Endothelial cell of umbilical vein (primary cell): Measurements from ENCODE around the gene SEMA4G. TPM values are rescaled to one million over a fixed set of nuclear protein-coding genes. Genes with fewer than 3 reads are reported as not detected.

Experiments
- BruUV-seq: library from RNA; stranded (reverse); fragments of 400-500 nt; replicated peaks from 2 replicates; lab custom pipeline; 2021; lab: Mats Ljungman, UMichigan
- CTCF ChIA-PET: fragments of 300-600, 350-600 bp; sonication (Branson Sonifier 250); formaldehyde crosslinking; loops from one replicate; lab custom pipeline; 2021; ENCODE audit warnings: antibody characterized with exemption, inconsistent platforms; lab: Charles Lee
- POLR2A ChIA-PET: fragments of 300-600, 350-600 bp; sonication (Branson Sonifier 250); formaldehyde crosslinking; loops from one replicate; lab custom pipeline; 2021; ENCODE audit warnings: antibody characterized with exemption, inconsistent platforms; lab: Charles Lee
- DNase-seq: peaks from one replicate; pipeline ENCODE4 v3.0.0-alpha.2; 2011; ENCODE audit warnings: low read depth, low spot score
- FAIRE-seq: peaks from 2 replicates; lab custom pipeline; 2011; peaks lifted over from hg19 to GRCh38; lab: Jason Lieb, UNC
- H2AFZ ChIP-seq: 2 replicates; pipeline ENCODE4 v1.6.0; 2012; ENCODE audit warnings: low read depth, low read length, control low read depth, inconsistent platforms
- H3K27ac ChIP-seq: 2 replicates; pipeline ENCODE4 v1.5.1; 2011; ENCODE audit warnings: low read depth, mild to moderate bottlenecking, control low read depth, low read length, moderate library complexity; ENCODE audit not compliant: insufficient read depth
- H3K27me3 ChIP-seq, 2 experiments: 2 replicates each; pipeline versions ENCODE4 v1.6.0 to v1.6.1; 2011; ENCODE audit warnings: low read length in 2 of 2, mixed read lengths in 1 of 2; ENCODE audit not compliant: control insufficient read depth in 2 of 2, insufficient read depth in 2 of 2
- H3K36me3 ChIP-seq, 2 experiments: 2 replicates in 1 of 2; 3 replicates in 1 of 2; pipeline ENCODE4 v1.5.1; 2011; ENCODE audit warnings: low read length in 2 of 2, mild to moderate bottlenecking in 1 of 2, moderate library complexity in 1 of 2; ENCODE audit not compliant: control insufficient read depth in 2 of 2, insufficient read depth in 2 of 2; ENCODE audit errors: extremely low read depth in 1 of 2
- H3K4me1 ChIP-seq: 3 replicates; pipeline ENCODE4 v1.5.1; 2011; ENCODE audit warnings: mild to moderate bottlenecking, low read length; ENCODE audit not compliant: control insufficient read depth, insufficient read depth; ENCODE audit errors: extremely low read depth
- H3K4me2 ChIP-seq: 2 replicates; pipeline ENCODE4 v1.6.1; 2011; ENCODE audit warnings: low read length, control low read depth, mixed read lengths; ENCODE audit not compliant: insufficient read depth
- H3K4me3 ChIP-seq, 3 experiments: fragments of 200-600 bp in 1 of 3; sonication (generic), shearing (Covaris generic) in 1 of 3; replicated peaks in 1 of 3; 2 replicates each; pipeline ENCODE4 v1.5.1; 2011 to 2016; ENCODE audit warnings: control low read depth in 3 of 3, low read length in 3 of 3, mild to moderate bottlenecking in 2 of 3, inconsistent platforms in 1 of 3, low read depth in 1 of 3, moderate library complexity in 1 of 3; ENCODE audit not compliant: insufficient read depth in 1 of 3
- H3K79me2 ChIP-seq: 2 replicates; pipeline ENCODE4 v1.6.0; 2012; ENCODE audit warnings: low read length, inconsistent platforms; ENCODE audit not compliant: control insufficient read depth, insufficient read depth
- H3K9ac ChIP-seq: replicated peaks from 2 replicates; pipeline ENCODE3; 2011; ENCODE audit warnings: low read length, control low read depth; ENCODE audit not compliant: insufficient read depth; ENCODE audit errors: extremely low read depth
- H3K9me1 ChIP-seq: replicated peaks from 3 replicates; pipeline ENCODE4 v1.6.0; 2011; ENCODE audit warnings: mild to moderate bottlenecking, low read length; ENCODE audit not compliant: control insufficient read depth, insufficient read depth; ENCODE audit errors: extremely low read depth
- H3K9me3 ChIP-seq: replicated peaks from 2 replicates; pipeline ENCODE4 v1.5.1; 2012; ENCODE audit warnings: low read length, inconsistent platforms; ENCODE audit not compliant: control insufficient read depth, insufficient read depth
- H4K20me1 ChIP-seq: replicated peaks from 2 replicates; pipeline ENCODE3; 2011; ENCODE audit warnings: mild to moderate bottlenecking, low read length; ENCODE audit not compliant: control insufficient read depth, insufficient read depth; ENCODE audit errors: extremely low read depth
- EZH2 ChIP-seq: IDR thresholded peaks from 2 replicates; pipeline ENCODE4 v1.6.1; 2012; ENCODE audit warnings: borderline replicate concordance, low read depth, mild to moderate bottlenecking, moderate library complexity, low read length, inconsistent platforms; ENCODE audit not compliant: severe bottlenecking
- FOS ChIP-seq: IDR thresholded peaks from 2 replicates; pipeline ENCODE4 v1.6.1; 2011; ENCODE audit warnings: mild to moderate bottlenecking, low read length, moderate library complexity, borderline replicate concordance; ENCODE audit not compliant: insufficient read depth
- GATA2 ChIP-seq: IDR thresholded peaks from 2 replicates; pipeline ENCODE4 v1.7.0; 2011; ENCODE audit warnings: low read depth, mild to moderate bottlenecking, moderate library complexity, mixed read lengths, low read length; ENCODE audit not compliant: insufficient read length, insufficient read depth
- JUN ChIP-seq: IDR thresholded peaks from 2 replicates; pipeline ENCODE4 v1.6.1; 2011; ENCODE audit warnings: borderline replicate concordance, low read depth; ENCODE audit not compliant: insufficient read length, insufficient read depth
- MYC ChIP-seq: IDR thresholded peaks from one replicate; pipeline ENCODE4 v1.6.1; 2011; ENCODE audit warnings: mild to moderate bottlenecking, low read depth, low read length
- POLR2A ChIP-seq: IDR thresholded peaks from 2 replicates; pipeline ENCODE4 v1.6.1; 2012; ENCODE audit warnings: low read depth, mild to moderate bottlenecking, control low read depth, low read length
- POLR2AphosphoS5 ChIP-seq: IDR thresholded peaks from 2 replicates; pipeline ENCODE4 v1.6.1; 2012; ENCODE audit warnings: low read depth, mild to moderate bottlenecking, control low read depth, low read length, moderate library complexity; ENCODE audit not compliant: insufficient read depth
- dilution Hi-C: fragments of 300-500 bp; cut with MboI; formaldehyde crosslinking; loops from one replicate; pipeline ENCODE4 v1.15.0; 2019; ENCODE audit warnings: low sequenced_read_pairs; ENCODE audit not compliant: extremely low pct_ligation_motif_present
- intact Hi-C: fragments of 100-400 bp; cut with micrococcal nuclease; formaldehyde crosslinking; loops from one replicate; pipeline ENCODE4 v1.10.0; 2022
- polyA plus RNA-seq, 4 experiments: library from polyadenylated mRNA; depleted of rRNA in 3 of 4; stranded (reverse) in 3 of 4; unstranded in 1 of 4; fragments of >200 nt; gene quantifications; 2 replicates each; pipeline versions ENCODE4 v1.2.1 to v1.2.3, GENCODE V29; 2011 to 2012; ENCODE audit warnings: missing spikeins in 1 of 4
- total RNA-seq: library from RNA; stranded (reverse); gene quantifications from 2 replicates; pipeline ENCODE4 v1.2.3, GENCODE V29; 2021
- TF ChIP-seq, protein P1 (sequence below): IDR thresholded peaks from 2 replicates; pipeline ENCODE4 v1.6.1; 2011; ENCODE audit not compliant: insufficient read depth, insufficient read length
- TF ChIP-seq, protein P2 (sequence below), 2 donors: IDR thresholded peaks; 1 replicate in 1 of 2; 2 replicates in 1 of 2; pipeline ENCODE4 v1.5.1; 2011; ENCODE audit warnings: low read length in 2 of 2, mild to moderate bottlenecking in 2 of 2, moderate library complexity in 2 of 2, control low read depth in 1 of 2, inconsistent platforms in 1 of 2, low read depth in 1 of 2; ENCODE audit not compliant: insufficient read depth in 1 of 2; ENCODE audit errors: extremely low read depth in 1 of 2

Gene SEMA4G
- total and polyA plus RNA-seq, 2 donors (not counting 3 experiments of a cell fraction or from before 2014, with no cell fraction given): 6.0 to 10.4 TPM

DNA sequence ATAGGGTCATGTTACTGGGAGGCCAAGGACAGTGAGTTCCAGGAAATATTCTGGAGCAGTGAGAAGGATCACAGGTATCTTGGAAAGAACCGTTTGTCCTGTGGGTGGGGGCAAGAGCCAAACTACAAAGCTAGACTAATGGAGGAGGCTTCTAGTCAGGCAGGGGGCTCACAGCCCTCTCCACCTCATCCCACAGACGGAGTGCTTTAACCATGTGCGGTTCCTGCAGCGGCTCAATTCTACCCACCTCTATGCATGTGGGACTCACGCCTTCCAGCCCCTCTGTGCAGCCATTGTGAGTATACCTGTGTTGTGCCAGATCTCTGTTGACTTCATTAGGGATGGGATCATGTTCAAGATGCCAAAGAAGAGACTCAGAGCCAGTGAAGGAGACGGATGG is 8.1 kb downstream of the SEMA4G start:
- H3K9ac ChIP-seq: no peak overlapping the region
- dilution Hi-C loops (no loop called here), intact Hi-C loops (no loop called here)
- H3K79me2 ChIP-seq: no peaks in the 10 kb centered on the region
- BruUV-seq: no TSS peak
- DNase-seq (no peak), FAIRE-seq (no peak)
- H3K4me2 ChIP-seq: no peak overlapping the region
- H3K4me3 ChIP-seq: no peak overlapping the region
- TF ChIP-seq, protein P1, sequence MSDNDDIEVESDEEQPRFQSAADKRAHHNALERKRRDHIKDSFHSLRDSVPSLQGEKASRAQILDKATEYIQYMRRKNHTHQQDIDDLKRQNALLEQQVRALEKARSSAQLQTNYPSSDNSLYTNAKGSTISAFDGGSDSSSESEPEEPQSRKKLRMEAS: no peak
- no peak for TF ChIP-seq GATA2
- no peak for TF ChIP-seq JUN
- TF ChIP-seq POLR2A: no peak
- TF ChIP-seq, protein P2, sequence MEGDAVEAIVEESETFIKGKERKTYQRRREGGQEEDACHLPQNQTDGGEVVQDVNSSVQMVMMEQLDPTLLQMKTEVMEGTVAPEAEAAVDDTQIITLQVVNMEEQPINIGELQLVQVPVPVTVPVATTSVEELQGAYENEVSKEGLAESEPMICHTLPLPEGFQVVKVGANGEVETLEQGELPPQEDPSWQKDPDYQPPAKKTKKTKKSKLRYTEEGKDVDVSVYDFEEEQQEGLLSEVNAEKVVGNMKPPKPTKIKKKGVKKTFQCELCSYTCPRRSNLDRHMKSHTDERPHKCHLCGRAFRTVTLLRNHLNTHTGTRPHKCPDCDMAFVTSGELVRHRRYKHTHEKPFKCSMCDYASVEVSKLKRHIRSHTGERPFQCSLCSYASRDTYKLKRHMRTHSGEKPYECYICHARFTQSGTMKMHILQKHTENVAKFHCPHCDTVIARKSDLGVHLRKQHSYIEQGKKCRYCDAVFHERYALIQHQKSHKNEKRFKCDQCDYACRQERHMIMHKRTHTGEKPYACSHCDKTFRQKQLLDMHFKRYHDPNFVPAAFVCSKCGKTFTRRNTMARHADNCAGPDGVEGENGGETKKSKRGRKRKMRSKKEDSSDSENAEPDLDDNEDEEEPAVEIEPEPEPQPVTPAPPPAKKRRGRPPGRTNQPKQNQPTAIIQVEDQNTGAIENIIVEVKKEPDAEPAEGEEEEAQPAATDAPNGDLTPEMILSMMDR (IDR thresholded peaks at IDR 0.05; ENCODE audit: extremely low read depth in 1 of 2, insufficient read depth in 1 of 2, low read depth in 1 of 2, low read length in 2 of 2): no peak
- TF ChIP-seq EZH2: no peak
- no peak for TF ChIP-seq MYC
- no peak for TF ChIP-seq POLR2AphosphoS5
- TF ChIP-seq FOS: no peak
- no peaks in the 10 kb centered on the region for H4K20me1 ChIP-seq
- H3K4me1 ChIP-seq: no peaks in the 10 kb centered on the region
- peaks cover 0 to 8% of the 10 kb centered on the region in 2 experiments for H3K36me3 ChIP-seq
- no peak overlapping the region for H3K27ac ChIP-seq
- H3K9me3 ChIP-seq: no peaks in the 10 kb centered on the region
- H3K9me1 ChIP-seq: no peaks in the 10 kb centered on the region
- H2AFZ ChIP-seq: no peak overlapping the region
- H3K27me3 ChIP-seq: no peaks in the 10 kb centered on the region
- ChIA-PET POLR2A (no interaction called here), CTCF (interaction anchor here (1.0 kb wide), 1 partner anchor 37 kb away, joined by 3 read pairs; no protein-coding TSS in a partner anchor)
